Raji (cell line): Measurements from ENCODE around the gene OR2C3.

Source experiments
- POLR2A ChIP-seq: IDR thresholded peaks from 2 replicates; pipeline ENCODE4 v1.6.1; 2011; ENCODE audit warnings: low read depth, low read length, control low read depth; ENCODE audit not compliant: insufficient read depth

OR2C3 gene

DNA sequence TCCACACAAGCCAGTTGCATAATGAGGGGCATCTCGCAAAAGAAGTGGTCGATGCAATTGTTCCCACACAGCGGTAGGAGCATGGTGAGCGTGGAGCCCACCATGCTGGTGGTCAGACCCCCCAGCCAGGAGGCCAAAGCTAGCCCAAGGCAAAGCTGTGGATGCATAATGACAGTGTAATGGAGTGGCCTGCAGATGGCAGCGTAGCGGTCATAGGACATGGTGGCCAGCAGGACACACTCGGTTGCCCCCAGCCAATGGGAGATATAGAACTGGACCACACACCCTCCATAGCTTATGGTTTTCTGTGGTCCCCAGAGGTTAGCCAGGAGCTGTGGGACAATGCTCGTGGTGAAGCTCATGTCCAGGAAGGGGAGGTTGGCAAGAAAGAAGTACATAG, 4.3 kb downstream of the OR2C3 start:
- TF ChIP-seq POLR2A: no peak

DNA sequence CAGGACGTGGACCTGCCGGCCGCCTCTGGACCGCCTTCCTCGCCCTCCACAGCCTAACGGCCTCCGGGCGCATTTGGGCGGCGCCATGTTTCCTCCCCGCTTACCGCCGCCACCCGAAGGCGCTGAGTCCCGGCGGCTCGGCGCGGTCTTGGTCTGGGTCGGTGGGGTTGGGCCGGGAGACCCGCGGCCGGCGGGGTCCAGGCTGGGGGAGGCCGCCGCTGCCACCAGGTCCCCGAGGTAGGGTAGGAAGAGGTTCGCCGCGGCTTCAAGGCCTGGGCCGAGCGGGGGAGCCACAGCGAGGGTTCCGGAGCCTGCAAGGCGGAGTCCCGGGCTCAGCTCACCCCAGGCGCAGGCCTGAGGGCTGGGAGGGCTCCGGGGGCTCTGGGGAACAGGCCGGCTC, 5.5 kb downstream of the OR2C3 start:
- TF ChIP-seq POLR2A: no peak

DNA sequence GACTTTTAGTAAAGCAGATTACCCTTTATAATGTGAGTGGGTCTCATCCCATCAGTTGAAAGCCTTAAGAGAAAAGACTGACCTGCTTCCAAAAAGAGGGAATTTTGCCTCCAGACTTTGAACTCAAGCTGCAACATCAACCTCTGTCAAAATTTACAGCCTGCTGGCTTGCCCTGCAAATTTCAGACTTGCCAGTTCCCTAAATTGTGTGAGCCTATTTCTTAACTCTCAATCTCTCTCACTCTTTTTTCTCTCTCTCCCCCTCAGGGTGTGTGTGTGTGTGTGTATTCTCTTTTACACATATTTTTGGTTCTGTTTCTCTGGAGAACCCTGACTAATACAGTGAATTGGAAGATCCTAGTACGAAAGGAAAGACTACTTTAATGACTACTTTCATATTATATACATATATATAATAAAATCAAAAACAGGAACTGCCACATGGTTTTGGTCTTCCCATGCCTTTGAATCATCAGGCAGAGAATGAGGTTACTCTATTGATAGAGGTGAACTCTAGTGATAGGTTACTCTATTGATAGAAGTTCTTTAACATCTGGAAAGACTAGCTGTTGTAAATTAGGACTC, 6.4 kb downstream of the OR2C3 start:
- TF ChIP-seq POLR2A: no peak

DNA sequence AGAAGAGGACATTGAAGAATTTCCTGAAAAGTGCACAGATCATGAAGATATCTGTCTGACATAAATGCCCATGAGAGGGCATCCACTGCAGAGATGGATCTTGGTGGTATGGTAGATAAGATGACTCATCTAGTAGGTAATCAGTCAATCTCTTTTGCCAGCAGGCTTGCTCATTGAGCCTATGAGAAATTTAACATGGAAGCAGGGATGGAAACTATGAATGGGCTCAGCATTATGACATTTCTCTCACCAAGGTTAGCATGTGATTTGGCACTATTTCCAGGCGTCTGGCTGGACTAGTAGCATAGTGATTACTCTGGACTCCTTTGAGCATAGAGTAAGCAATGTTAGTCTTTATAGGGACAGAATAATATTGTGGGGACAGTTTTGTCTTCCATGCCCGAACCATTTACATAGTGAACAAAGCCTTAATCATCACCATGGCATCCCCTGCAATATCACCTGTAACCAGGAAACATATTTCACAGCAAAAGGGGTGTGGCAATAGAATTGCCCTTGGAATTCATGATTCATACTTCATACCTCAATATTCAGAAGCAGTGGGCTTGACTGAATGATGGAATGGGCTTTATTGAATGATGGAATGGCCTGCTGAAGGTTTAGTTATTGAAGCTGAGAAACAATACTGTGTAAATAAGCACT, 7.3 kb downstream of the OR2C3 start:
- no peak for TF ChIP-seq POLR2A

DNA sequence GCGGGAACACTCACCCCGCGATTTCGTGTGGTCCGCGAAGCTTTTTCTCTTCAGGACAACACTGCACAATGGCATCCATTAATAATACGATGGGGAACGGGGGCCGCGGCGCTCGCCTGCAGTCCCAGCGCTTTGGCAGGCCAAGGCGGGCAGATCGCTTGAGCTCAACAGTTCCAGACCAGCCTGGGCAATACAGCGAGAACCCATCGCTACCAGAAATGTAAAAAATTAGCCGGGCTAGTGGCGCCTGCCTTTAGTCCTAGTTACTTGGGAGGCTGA, 17.7 kb downstream of the OR2C3 start:
- TF ChIP-seq POLR2A: no peak

DNA sequence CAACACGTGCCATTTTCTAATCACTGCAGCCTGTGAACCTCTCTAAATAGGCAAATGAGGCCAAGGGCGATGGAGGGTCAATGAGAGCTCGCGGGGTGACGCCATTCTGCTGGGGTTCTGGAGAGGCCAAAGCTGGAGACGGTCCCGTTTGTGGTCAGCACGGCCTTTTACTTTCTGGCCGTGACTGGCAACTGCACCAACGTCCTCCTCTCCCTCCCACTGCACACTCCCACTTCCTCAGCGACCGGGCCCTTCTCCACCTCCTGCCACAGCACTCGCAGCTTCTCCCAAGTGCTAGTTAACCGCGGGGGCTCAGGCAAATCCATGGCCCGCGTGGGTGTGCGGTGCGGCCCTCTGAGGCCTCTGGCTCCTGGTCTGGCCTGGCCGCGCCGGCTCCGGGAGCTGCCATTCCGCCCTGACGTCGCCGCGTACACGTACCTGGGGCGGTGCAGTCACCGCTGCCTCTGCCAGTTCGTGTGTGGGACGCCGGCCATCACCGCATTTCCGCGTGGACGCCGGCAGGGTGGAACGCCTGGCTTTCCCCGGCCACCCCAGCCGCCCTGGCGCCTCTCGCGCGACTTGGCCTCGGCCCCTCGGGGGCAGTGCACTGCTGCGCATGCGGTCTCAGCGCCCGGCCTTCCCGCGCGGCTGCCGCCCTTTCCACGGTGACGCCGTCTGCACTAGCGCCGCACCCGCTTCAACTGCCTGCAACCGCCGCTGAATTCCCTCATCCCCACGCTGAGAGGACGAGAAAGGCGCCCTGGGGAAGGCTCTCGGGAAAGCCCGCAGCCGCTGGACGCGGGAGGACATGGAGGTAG, 18.2 kb downstream of the OR2C3 start:
- no peak for TF ChIP-seq POLR2A

DNA sequence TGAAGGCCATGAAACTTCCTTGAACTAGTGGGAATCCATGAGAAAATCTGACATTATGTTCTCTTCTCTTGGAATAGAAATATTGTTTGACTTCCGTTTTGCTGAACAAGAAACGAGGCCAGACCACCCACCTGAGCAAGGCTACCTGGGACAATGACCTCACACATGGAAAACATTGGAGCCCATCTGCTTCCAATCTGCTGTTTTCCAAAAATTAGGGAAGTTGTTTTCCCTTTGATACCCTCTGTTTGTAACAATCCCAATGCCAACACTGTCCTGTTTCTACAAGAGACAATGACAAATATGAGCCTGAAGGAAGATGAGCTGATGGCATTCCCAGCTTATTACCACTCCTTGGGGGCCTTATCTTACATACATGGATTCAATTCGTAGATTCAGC, 29.4 kb downstream of the OR2C3 start:
- TF ChIP-seq POLR2A: no peak

DNA sequence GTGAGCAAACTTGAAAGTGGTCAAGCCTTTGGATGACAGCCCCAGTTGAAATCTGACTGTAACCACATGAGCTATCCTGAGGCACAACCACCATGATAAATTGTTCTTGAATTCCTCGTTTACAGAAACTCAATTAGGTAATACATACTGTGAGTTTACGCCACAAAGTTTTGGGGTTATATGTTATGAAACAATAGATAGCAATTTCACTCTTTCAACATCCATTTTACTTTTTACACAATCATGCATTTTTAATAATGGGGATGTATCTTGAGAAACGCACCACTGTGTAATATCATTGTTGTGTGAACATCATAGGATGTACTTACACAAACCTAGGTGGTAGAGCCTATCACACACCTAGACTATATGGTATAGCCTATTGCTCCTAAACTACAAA, 35.4 kb downstream of the OR2C3 start:
- TF ChIP-seq POLR2A: no peak

DNA sequence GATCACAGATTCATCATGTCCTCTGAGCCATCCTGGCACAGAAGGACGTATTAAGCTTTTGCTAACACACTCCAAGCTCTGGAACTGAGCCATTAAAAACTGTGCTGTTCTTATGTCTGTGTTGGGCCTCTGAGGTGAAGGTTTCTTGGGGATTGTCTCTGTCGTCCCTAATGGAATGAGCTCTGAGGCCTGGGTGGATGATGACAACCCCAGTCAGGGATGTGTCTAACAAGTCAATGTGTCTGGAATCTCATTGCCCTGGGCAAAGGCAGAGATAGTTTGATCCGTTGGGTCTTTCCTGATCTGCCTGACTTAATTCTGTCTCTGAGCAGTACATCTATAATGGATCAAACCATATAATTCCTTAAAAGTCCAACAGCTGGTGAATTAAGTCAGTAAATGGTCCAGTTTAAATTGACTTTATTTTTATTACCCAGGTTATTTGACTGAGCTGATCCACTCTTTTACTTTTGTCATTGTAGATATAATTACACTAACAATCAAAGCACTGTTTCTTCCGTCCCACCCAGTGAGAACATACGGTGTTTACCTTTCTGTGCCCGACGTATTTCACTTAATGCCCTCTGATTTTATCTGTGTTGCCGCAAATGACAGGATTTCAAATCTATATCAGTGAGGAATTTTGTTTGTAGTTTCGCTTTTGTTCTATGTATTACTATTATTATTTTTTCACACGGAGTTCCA, 39.5 kb downstream of the OR2C3 start:
- TF ChIP-seq POLR2A: no peak

DNA sequence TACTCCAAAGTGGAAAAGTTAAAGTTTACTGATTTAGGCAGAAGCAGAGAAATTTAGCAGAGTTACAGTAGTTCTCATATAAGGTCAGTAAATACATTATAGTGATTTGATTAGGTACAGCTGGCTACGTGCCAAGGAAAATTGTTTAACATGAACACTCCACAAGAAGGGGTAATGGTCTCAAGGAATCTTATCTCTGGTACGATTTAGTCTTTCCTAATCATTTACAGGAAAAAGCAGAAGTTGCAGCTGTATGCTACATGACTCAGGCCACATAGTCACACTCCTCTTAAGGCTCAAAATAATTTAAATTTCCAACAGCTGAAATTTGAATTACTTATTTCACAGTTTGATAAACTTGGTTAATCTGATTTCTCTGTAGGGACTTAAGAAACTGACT, 41.5 kb downstream of the OR2C3 start:
- no peak for TF ChIP-seq POLR2A

DNA sequence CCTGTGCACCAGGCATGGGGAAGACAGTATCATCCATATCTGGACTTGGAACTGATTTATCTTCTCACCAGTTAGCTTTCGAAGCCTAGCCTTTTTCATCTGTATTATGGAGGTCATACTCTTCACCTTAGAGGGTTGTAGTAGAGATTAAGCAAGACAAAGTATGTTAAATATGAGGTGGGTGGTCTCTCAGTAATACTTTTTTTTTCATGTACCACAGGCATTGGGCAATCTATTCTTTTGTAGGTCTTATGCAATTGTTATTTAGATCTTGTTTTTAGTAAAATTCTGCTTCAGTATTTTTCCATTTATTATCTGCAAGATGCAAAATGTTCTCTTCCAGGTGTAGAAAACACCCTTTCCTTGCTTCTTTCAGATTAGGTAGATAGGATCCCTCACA, 43.1 kb downstream of the OR2C3 start:
- no peak for TF ChIP-seq POLR2A

DNA sequence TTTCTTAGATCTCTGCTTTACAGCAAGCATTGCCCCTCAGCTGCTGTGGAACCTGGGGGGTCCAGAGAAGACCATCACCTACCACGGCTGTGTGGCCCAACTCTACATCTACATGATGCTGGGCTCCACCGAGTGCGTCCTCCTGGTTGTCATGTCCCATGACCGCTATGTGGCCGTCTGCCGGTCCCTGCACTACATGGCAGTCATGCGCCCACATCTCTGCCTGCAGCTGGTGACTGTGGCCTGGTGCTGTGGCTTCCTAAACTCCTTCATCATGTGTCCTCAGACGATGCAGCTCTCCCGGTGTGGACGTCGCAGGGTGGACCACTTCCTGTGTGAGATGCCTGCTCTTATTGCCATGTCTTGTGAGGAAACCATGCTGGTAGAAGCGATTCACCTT, 44.9 kb downstream of the OR2C3 start:
- no peak for TF ChIP-seq POLR2A

DNA sequence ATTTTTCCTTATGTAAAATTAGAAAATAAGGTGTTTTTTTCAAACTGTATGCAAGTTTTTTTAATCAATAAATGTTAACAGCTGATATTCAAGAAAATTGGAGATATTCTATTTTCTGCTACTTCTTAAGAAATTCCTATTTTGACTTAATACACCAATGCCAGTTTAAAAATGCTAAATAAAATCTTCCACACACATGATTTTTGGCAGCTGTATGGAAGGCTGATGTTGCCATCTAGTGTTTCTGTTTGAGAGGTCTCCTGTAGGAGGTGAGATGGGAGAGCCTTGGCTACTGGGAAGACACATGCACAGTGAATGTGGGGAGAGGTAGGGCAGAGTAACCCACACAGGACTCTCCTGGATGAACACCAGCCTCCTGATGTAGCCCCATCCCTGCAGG, 49.2 kb downstream of the OR2C3 start:
- TF ChIP-seq POLR2A: no peak

DNA sequence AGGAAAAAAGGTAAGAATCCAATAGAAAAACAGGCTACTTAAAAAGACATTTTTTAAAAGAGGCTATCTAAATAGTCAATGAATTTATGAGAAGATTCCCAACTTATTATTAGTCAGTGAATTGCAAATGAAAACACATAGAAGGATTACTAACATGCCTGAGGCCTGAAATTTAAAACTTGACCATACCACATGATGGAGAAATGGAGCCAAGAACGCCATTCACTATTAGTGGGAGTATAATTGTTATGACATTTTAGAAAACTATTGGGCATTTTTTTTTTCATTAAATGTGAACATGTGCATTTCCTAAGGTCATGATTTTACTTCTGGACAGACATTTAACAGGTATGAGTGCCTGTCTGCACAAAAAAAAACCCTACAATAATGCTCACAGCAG, 53.5 kb downstream of the OR2C3 start:
- TF ChIP-seq POLR2A: no peak

DNA sequence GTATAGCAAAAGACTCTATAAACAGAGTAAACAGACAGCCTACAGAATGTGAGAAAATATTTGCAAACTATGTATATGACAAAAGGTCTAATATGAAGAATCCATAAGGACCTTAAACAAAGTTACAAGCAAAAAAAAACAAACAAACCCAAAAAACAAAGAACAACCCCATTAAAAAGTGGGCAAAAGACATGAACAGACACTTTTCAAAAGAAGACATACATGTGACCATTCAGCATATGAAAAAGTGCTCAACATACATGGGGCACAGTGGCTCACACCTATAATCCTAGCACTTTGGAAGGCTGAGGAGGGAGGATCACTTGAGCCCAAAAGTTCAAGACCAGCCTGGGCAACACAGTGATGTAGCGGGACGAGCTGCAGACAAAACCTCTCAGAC, 60.4 kb downstream of the OR2C3 start:
- TF ChIP-seq POLR2A: no peak
